SK-N-SH (cell line): ENCODE measurements around the gene KPNB1.
A peak's percentile ranks its signal among the peaks of the same experiment; 100 is the strongest.

Source experiments
- EP300 ChIP-seq, 2 experiments: IDR thresholded peaks; 2 replicates each; pipeline versions ENCODE4 v1.4.0 to v1.6.1; 2012; ENCODE audit warnings: borderline replicate concordance in 1 of 2, low read depth in 1 of 2, low read length in 1 of 2
- JUND ChIP-seq: IDR thresholded peaks from 2 replicates; pipeline ENCODE4 v1.4.0; 2012
- MAX ChIP-seq: IDR thresholded peaks from 2 replicates; pipeline ENCODE4 v1.4.0; 2012; ENCODE audit warnings: low read depth
- MXI1 ChIP-seq: IDR thresholded peaks from 2 replicates; pipeline ENCODE4 v1.6.1; 2012; ENCODE audit warnings: mild to moderate bottlenecking, low read depth, low read length, improper control_type of control experiment
- POLR2AphosphoS5 ChIP-seq: IDR thresholded peaks from 2 replicates; pipeline ENCODE4 v1.6.1; 2012; ENCODE audit warnings: low read depth, low read length
- RXRA ChIP-seq: IDR thresholded peaks from 2 replicates; pipeline ENCODE4 v1.4.0; 2012; ENCODE audit warnings: low read depth, mild to moderate bottlenecking, borderline replicate concordance
- SMC3 ChIP-seq: IDR thresholded peaks from 2 replicates; pipeline ENCODE4 v1.6.1; 2012; ENCODE audit warnings: low read depth, low read length, improper control_type of control experiment
- TCF12 ChIP-seq: IDR thresholded peaks from 2 replicates; pipeline ENCODE4 v1.4.0; 2012
- TF ChIP-seq, protein P1 (sequence below): fragments of 200-600 bp; sonication (generic); IDR thresholded peaks from 2 replicates; pipeline ENCODE4 v1.6.1; 2017; ENCODE audit warnings: antibody characterized with exemption, mild to moderate bottlenecking, moderate library complexity
- TF ChIP-seq, protein P2 (sequence below): IDR thresholded peaks from 2 replicates; pipeline ENCODE4 v1.4.0; 2012; ENCODE audit warnings: low read depth, borderline replicate concordance

DNA sequence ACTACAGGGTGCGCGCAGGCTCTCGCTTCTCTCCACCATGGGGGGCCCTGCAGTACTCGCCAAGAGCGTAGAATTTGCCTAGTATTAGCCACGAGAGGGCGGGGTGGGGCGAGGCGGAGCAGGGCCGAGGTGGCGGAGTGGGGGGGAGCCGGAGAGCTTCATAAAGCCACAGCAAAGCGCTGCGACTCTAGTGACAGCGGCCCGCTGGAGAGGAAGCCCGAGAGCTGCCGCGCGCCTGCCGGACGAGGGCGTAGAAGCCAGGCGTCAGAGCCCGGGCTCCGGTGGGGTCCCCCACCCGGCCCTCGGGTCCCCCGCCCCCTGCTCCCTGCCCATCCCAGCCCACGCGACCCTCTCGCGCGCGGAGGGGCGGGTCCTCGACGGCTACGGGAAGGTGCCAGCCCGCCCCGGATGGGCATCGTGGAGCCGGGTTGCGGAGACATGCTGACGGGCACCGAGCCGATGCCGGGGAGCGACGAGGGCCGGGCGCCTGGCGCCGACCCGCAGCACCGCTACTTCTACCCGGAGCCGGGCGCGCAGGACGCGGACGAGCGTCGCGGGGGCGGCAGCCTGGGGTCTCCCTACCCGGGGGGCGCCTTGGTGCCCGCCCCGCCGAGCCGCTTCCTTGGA, 83.4 kb downstream of the KPNB1 start, which contains the start of gene TBX21:
- TF ChIP-seq, protein P1, sequence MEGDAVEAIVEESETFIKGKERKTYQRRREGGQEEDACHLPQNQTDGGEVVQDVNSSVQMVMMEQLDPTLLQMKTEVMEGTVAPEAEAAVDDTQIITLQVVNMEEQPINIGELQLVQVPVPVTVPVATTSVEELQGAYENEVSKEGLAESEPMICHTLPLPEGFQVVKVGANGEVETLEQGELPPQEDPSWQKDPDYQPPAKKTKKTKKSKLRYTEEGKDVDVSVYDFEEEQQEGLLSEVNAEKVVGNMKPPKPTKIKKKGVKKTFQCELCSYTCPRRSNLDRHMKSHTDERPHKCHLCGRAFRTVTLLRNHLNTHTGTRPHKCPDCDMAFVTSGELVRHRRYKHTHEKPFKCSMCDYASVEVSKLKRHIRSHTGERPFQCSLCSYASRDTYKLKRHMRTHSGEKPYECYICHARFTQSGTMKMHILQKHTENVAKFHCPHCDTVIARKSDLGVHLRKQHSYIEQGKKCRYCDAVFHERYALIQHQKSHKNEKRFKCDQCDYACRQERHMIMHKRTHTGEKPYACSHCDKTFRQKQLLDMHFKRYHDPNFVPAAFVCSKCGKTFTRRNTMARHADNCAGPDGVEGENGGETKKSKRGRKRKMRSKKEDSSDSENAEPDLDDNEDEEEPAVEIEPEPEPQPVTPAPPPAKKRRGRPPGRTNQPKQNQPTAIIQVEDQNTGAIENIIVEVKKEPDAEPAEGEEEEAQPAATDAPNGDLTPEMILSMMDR: peak; percentile 40
- TF ChIP-seq JUND (no peak), EP300 (IDR thresholded peaks at IDR 0.05; ENCODE audit: borderline replicate concordance in 1 of 2, low read depth in 1 of 2, low read length in 1 of 2) (no peak), TCF12 (no peak), MAX (no peak), MXI1 (no peak; the same call in 1 of the 2 replicates), POLR2AphosphoS5 (no peak), SMC3 (no peak), RXRA (no peak)
- TF ChIP-seq, protein P2, sequence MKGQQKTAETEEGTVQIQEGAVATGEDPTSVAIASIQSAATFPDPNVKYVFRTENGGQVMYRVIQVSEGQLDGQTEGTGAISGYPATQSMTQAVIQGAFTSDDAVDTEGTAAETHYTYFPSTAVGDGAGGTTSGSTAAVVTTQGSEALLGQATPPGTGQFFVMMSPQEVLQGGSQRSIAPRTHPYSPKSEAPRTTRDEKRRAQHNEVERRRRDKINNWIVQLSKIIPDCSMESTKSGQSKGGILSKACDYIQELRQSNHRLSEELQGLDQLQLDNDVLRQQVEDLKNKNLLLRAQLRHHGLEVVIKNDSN: no peak
